ENCODE measurements around the gene STARD3.

DNA sequence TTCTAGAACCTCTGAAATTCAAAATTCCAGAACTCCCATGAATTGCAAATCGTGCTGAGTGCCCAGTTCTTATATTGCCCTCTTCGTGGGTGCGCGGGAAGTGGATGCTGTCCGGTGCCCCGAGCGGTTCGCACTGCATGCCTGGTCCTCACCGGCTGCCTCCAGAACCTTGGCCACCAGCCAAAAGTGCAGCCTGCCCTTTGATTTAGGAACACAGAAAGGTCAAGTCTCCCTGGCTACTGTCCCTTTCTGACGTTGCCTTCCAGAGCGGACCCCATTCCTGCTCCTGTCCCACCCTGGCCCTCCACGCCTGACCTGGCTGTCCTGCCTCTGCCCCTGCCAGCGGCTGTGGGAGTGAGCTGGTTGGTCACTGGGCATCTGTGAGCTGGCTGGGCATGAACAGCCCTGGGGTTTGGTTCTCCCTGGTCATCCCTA is 38.9 kb upstream of the STARD3 start:
- TF ChIP-seq, protein P1, sequence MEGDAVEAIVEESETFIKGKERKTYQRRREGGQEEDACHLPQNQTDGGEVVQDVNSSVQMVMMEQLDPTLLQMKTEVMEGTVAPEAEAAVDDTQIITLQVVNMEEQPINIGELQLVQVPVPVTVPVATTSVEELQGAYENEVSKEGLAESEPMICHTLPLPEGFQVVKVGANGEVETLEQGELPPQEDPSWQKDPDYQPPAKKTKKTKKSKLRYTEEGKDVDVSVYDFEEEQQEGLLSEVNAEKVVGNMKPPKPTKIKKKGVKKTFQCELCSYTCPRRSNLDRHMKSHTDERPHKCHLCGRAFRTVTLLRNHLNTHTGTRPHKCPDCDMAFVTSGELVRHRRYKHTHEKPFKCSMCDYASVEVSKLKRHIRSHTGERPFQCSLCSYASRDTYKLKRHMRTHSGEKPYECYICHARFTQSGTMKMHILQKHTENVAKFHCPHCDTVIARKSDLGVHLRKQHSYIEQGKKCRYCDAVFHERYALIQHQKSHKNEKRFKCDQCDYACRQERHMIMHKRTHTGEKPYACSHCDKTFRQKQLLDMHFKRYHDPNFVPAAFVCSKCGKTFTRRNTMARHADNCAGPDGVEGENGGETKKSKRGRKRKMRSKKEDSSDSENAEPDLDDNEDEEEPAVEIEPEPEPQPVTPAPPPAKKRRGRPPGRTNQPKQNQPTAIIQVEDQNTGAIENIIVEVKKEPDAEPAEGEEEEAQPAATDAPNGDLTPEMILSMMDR (conservative IDR thresholded peaks at IDR 0.05), result no peak
- TF ChIP-seq EZH2 (IDR thresholded peaks at IDR 0.05; ENCODE audit: low read depth), result no peak

Measured in PC-9 (cell line).